Ecto neural progenitor cell (in vitro differentiated cells): ENCODE results near the gene CFH.
"Not testable (repeated sequence)": the region's sequence is repeated elsewhere in the genome, so short reads cannot be mapped to it uniquely, and the experiment has no call there.

ENCODE experiments used
- DNase-seq: peaks from one replicate; pipeline ENCODE4 v3.0.0-alpha.2; 2018; ENCODE audit warnings: low spot score

CFH gene

DNA sequence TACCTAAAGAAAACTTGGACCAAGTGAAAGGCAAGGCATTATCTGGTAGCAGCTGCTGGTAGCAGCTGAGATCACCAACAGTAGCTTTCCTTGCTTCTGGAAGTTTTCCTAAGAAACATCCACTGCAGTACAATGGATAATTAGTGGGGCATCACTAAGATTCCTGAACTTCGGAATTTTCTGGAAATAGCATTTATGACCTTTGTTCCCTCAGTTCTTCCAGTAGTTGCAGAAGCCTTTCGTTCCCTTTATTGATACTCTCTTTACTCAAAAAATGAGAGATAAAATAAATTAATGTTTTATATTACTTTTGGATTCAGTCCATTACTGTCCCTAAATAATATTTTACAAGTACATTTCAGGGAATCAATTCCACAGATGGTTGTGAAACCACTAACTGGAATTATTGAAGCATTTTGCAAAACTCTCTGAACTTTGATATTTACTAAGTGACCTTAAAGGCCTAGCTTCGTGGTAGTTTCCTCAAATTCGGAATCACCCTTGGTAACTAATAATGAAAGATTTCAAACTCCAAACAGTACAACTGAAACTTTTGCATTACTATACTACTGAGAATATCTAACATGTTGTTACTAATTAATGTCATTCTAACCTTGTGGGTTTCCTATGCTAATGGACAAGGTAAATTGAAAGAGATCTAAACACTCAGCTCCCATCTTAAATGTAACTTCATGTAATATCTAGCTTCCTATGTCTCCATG is 113.3 kb downstream of the CFH start:
- not testable (repeated sequence) for DNase-seq

DNA sequence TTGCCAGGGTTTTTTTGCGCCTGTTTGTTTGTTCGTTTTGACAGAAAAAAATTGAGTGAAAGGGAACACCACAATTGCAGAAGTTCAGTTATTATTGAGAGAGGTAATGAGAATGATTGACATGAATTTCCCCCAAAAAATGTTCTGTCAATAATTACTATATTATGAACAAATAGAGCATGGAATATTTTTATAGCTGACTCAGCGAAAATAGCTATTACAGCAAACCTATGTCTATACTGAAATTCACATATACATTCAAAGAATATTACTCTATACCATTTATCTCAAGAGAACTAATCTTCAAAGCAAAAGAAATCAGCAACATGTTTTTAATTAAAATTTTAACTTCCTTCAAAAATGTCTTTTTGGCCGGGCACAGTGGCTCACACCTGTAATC is 118.0 kb downstream of the CFH start:
- not testable (repeated sequence) for DNase-seq

DNA sequence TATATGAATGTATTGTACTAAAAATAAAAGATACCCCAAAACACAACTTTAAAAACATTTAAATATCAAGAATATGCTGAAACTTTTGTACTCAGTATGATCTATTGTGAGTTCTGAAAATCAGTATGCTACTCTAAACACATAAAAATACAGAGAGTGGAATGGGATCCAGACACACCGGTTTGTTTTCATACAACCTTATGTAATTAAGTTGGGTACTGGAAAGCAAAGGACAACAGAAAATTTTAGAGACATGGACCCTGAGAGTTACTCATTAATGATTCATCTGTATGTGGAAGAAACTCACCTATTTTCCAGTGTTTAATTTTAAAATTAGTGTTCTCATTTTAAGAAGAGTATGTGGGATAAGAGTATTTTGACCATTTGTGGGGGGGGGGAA is 121.9 kb downstream of the CFH start:
- no peak for DNase-seq

DNA sequence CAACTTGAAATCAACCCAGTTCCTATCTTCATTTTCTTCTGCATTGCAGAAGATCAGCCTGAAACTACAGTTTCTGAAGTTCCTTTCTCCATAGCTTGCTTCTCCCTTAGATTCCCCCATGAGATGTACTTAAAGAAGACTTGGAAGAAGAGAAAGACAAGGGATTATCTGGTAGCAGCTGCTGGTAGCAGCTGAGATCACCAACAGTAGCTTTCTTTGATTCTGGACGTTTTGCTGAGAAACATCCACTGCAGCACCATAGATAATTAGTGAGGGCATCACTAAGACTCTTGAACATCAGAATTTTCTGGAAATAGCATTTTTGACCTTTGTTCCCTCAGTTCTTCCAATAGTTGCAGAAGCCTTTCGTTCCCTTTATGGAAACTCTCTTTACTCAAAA is 122.3 kb downstream of the CFH start:
- DNase-seq, result no peak

DNA sequence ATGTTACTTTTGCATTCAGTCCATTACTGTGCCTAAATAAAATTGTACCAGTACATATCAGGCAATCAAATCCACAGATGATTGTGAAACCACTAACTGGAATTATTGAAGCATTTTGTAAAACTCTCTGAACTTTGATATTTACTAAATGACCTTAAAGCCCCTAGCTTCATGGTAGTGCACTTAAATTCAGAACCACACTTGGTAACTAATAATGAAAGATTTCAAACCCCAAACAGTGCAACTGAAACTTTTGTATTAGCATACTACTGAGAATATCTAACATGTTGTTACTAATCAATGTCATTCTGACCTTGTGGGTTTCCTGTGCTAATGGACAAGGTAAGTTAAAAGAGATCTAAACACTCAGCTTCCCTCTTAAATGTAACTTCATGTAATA is 122.8 kb downstream of the CFH start, which contains the start of gene CFHR3:
TSS of gene CFHR3 (plus strand) at position 238 of the 400 bp plus-strand sequence. CDS start at position 285, 47 bp downstream.
- DNase-seq, result no peak

DNA sequence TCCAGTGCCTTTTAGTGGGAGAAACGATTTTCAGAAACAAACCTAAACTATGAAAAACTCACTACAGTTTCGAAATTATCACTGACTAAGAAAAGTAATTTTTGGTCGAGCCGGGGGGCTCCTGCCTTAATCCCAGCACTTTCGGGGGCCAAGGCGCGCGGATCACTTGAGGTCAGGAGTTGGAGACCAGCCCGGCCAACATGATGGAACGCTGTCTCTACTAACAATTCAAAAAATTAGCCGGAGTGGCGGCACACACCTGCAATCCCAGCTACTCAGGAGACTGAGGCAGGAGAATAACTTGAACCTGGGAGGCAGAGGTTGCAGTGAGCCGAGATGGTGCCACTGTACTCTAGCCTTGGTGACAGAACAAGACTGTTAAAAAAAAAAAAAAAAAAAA is 125.8 kb downstream of the CFH start:
- DNase-seq, result no peak

DNA sequence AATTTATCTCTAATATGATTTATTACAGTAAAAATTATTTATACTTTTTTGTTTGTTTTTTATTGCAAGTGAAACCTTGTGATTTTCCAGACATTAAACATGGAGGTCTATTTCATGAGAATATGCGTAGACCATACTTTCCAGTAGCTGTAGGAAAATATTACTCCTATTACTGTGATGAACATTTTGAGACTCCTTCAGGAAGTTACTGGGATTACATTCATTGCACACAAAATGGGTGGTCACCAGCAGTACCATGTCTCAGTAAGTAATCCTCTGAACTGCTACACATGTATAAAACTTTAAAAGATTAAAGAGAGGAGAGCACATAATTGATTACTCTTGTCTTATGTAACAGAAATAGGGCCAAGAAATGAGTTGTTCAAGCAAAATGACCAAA is 127.2 kb downstream of the CFH start:
- no peak for DNase-seq

DNA sequence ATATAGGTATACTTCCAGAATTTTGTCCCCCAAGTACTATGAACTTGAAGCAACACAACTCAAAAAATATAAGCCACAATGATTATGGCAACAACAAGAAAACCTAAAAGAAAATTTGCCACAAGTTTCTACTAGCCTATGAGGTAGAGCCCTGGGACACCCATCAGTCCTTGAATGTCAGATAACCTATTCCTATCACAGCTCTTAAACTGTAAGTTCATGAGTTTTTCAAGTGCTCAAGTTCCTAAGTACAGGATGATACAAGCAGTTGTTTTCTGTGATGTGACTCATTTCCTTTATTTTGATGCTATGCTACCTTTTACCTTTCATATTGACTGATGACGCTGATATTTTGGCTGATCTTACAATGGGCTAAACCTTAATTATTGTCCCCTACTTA is 139.4 kb downstream of the CFH start:
- not testable (repeated sequence) for DNase-seq

DNA sequence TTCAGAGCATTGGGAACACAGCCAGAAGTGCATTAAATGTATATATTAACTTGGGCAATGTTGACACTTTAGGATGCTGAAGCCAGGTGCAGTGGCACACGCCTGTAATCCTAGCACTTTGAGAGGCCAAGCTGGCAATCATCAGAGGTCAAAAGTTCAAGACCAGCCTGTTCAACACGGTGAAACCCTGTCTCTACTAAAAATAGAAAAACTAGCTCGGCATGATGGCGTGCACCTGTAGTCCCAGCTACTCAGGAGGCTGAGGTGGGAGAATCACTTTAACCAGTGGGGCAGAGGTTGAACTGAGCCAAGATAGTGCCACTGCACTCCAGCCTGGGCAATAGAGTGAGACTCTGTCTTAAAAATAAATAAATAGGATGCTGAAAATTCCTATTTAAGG is 142.3 kb downstream of the CFH start:
- not testable (repeated sequence) for DNase-seq
